H1 (cell line): ENCODE measurements around the gene LRRC3B. TPM values are rescaled to one million over a fixed set of nuclear protein-coding genes. Genes with fewer than 3 reads are reported as not detected.

Source experiments
- CTCF ChIA-PET: fragments of 300-600 bp; sonication (Branson Sonifier 250); formaldehyde crosslinking; loops from one replicate; lab custom pipeline; 2021; ENCODE audit not compliant: partially characterized antibody; lab: Charles Lee
- POLR2A ChIA-PET: fragments of 300-600 bp; sonication (Branson Sonifier 250); formaldehyde crosslinking; loops from one replicate; lab custom pipeline; 2021; ENCODE audit warnings: inconsistent platforms; ENCODE audit not compliant: partially characterized antibody; lab: Charles Lee
- DNase-seq, 2 experiments: peaks; one replicate each; pipeline versions ENCODE4 v3.0.0 to v3.0.0-alpha.2; 2010 to 2022; ENCODE audit warnings: low spot score in 2 of 2, low read depth in 1 of 2, mixed read lengths in 1 of 2
- FAIRE-seq: peaks from 2 replicates; lab custom pipeline; 2011; peaks lifted over from hg19 to GRCh38; lab: Jason Lieb, UNC
- H2AFZ ChIP-seq: 2 replicates; pipeline ENCODE4 v1.8.1; 2012; ENCODE audit warnings: low read length, inconsistent platforms
- H2AK5ac ChIP-seq: 2 replicates; pipeline ENCODE4 v1.6.1; 2013; ENCODE audit warnings: low read depth, low read length
- H2BK120ac ChIP-seq: replicated peaks from 2 replicates; pipeline ENCODE3; 2013; ENCODE audit warnings: low read depth, low read length, inconsistent platforms
- H2BK12ac ChIP-seq: 2 replicates; pipeline ENCODE4 v1.6.1; 2013; ENCODE audit warnings: low read depth, low read length
- H2BK15ac ChIP-seq: 2 replicates; pipeline ENCODE4 v1.6.1; 2013; ENCODE audit warnings: low read length
- H2BK20ac ChIP-seq: 2 replicates; pipeline ENCODE4 v1.6.1; 2013; ENCODE audit warnings: low read length
- H2BK5ac ChIP-seq: 2 replicates; pipeline ENCODE4 v1.6.1; 2013; ENCODE audit warnings: low read depth, low read length
- H3K14ac ChIP-seq: 2 replicates; pipeline ENCODE4 v1.6.1; 2013; ENCODE audit warnings: inconsistent platforms; ENCODE audit not compliant: insufficient read length
- H3K18ac ChIP-seq: 2 replicates; pipeline ENCODE4 v1.6.1; 2013; ENCODE audit warnings: low read length; ENCODE audit errors: extremely low read depth
- H3K23ac ChIP-seq: 2 replicates; pipeline ENCODE4 v1.6.1; 2013; ENCODE audit warnings: inconsistent platforms; ENCODE audit not compliant: insufficient read length
- H3K23me2 ChIP-seq: 2 replicates; pipeline ENCODE4 v1.6.1; 2013; ENCODE audit warnings: low read depth, low read length
- H3K27ac ChIP-seq: 2 replicates; pipeline ENCODE4 v1.6.1; 2011; ENCODE audit warnings: low read depth, low read length, inconsistent platforms
- H3K27me3 ChIP-seq, 4 experiments: replicated peaks in 1 of 4; 1 replicate in 1 of 4; 2 replicates in 3 of 4; pipeline versions ENCODE4 v1.6.1 to v1.8.1; 2011 to 2013; ENCODE audit warnings: low read length in 3 of 4, mild to moderate bottlenecking in 3 of 4, inconsistent platforms in 2 of 4, mixed read lengths in 2 of 4, moderate library complexity in 1 of 4; ENCODE audit not compliant: control insufficient read depth in 3 of 4, insufficient read depth in 3 of 4; ENCODE audit errors: extremely low read depth in 1 of 4
- H3K36me3 ChIP-seq, 4 experiments: 2 replicates each; pipeline versions ENCODE4 v1.6.1 to v1.8.1; 2011 to 2013; ENCODE audit warnings: mild to moderate bottlenecking in 4 of 4, low read length in 3 of 4, moderate library complexity in 2 of 4, control low read depth in 1 of 4, inconsistent platforms in 1 of 4; ENCODE audit not compliant: insufficient read depth in 4 of 4, control insufficient read depth in 2 of 4
- H3K4ac ChIP-seq: replicated peaks from 2 replicates; pipeline ENCODE3; 2013; ENCODE audit warnings: low read length, low read depth, mixed read lengths, inconsistent platforms; ENCODE audit not compliant: insufficient read length
- H3K4me1 ChIP-seq, 4 experiments: replicated peaks in 1 of 4; 1 replicate in 1 of 4; 2 replicates in 3 of 4; pipeline versions ENCODE4 v1.6.1 to v1.8.1; 2011 to 2013; ENCODE audit warnings: low read length in 3 of 4, inconsistent platforms in 2 of 4, mixed read lengths in 1 of 4; ENCODE audit not compliant: insufficient read depth in 4 of 4, control insufficient read depth in 3 of 4
- H3K4me2 ChIP-seq, 2 experiments: 2 replicates each; pipeline versions ENCODE4 v1.6.1 to v1.8.1; 2011 to 2013; ENCODE audit warnings: low read depth in 2 of 2, low read length in 2 of 2, control low read depth in 1 of 2, inconsistent platforms in 1 of 2, mild to moderate bottlenecking in 1 of 2; ENCODE audit not compliant: insufficient read depth in 1 of 2
- H3K4me3 ChIP-seq, 4 experiments: fragments of 200-600, 300-600 bp in 1 of 4; sonication (generic), shearing (Covaris generic), sonication (Bioruptor Twin) in 1 of 4; 2 replicates each; pipeline versions ENCODE4 v1.5.1 to v1.8.1; 2011 to 2016; ENCODE audit warnings: low read length in 4 of 4, low read depth in 3 of 4, control low read depth in 2 of 4, inconsistent platforms in 2 of 4, mild to moderate bottlenecking in 2 of 4, mixed read lengths in 1 of 4, moderate library complexity in 1 of 4; ENCODE audit not compliant: insufficient read depth in 2 of 4; ENCODE audit errors: extremely low read depth in 1 of 4
- H3K56ac ChIP-seq: replicated peaks from 2 replicates; pipeline ENCODE3; 2013; ENCODE audit warnings: low read depth, mild to moderate bottlenecking, mixed read lengths, low read length, inconsistent platforms; ENCODE audit not compliant: insufficient read length
- H3K79me1 ChIP-seq: 2 replicates; pipeline ENCODE4 v1.6.1; 2013; ENCODE audit warnings: low read depth, low read length, control low read depth
- H3K79me2 ChIP-seq, 2 experiments: 2 replicates each; pipeline versions ENCODE4 v1.6.1 to v1.8.1; 2012 to 2013; ENCODE audit warnings: low read length in 2 of 2, mild to moderate bottlenecking in 2 of 2, inconsistent platforms in 1 of 2; ENCODE audit not compliant: insufficient read depth in 2 of 2, control insufficient read depth in 1 of 2
- H3K9ac ChIP-seq, 4 experiments: replicated peaks in 1 of 4; 1 replicate in 1 of 4; 2 replicates in 3 of 4; pipeline versions ENCODE4 v1.6.1 to v1.8.1; 2011 to 2013; ENCODE audit warnings: low read depth in 3 of 4, low read length in 3 of 4, control low read depth in 2 of 4, mild to moderate bottlenecking in 2 of 4, moderate library complexity in 2 of 4, inconsistent platforms in 1 of 4; ENCODE audit errors: extremely low read depth in 1 of 4
- H3K9me3 ChIP-seq, 2 experiments: 2 replicates each; pipeline versions ENCODE4 v1.6.1 to v1.8.1; 2012 to 2013; ENCODE audit warnings: mild to moderate bottlenecking in 2 of 2, moderate library complexity in 2 of 2, control low read depth in 1 of 2, inconsistent platforms in 1 of 2, low read depth in 1 of 2, low read length in 1 of 2, mixed read lengths in 1 of 2; ENCODE audit not compliant: insufficient read depth in 2 of 2
- H4K20me1 ChIP-seq, 2 experiments: replicated peaks in 1 of 2; 2 replicates each; pipeline versions ENCODE3 to v1.8.1; 2011 to 2013; ENCODE audit warnings: inconsistent platforms in 2 of 2, low read length in 2 of 2, mild to moderate bottlenecking in 1 of 2; ENCODE audit not compliant: insufficient read depth in 2 of 2, control insufficient read depth in 1 of 2
- H4K5ac ChIP-seq: 2 replicates; pipeline ENCODE4 v1.6.1; 2013; ENCODE audit warnings: low read length, low read depth, mixed read lengths, inconsistent platforms; ENCODE audit not compliant: insufficient read length
- H4K8ac ChIP-seq: 2 replicates; pipeline ENCODE4 v1.8.0; 2013; ENCODE audit warnings: mild to moderate bottlenecking, moderate library complexity, low read length, inconsistent platforms; ENCODE audit not compliant: insufficient read depth; ENCODE audit errors: extremely low read depth
- H4K91ac ChIP-seq: replicated peaks from 2 replicates; pipeline ENCODE3; 2013; ENCODE audit warnings: low read length, mixed read lengths, inconsistent platforms; ENCODE audit not compliant: insufficient read length
- BACH1 ChIP-seq: IDR thresholded peaks from 2 replicates; pipeline ENCODE4 v1.6.1; 2012; ENCODE audit warnings: low read length, improper control_type of control experiment
- CBX8 ChIP-seq: fragments of 300-800, 300-1000 bp; sonication (generic); IDR thresholded peaks from 2 replicates; pipeline ENCODE4 v1.7.1; 2016; ENCODE audit warnings: low read depth, low read length, borderline replicate concordance
- CTBP2 ChIP-seq: IDR thresholded peaks from 2 replicates; pipeline ENCODE4 v1.7.0; 2011; ENCODE audit warnings: borderline replicate concordance, mild to moderate bottlenecking, moderate library complexity, mixed read lengths, low read length; ENCODE audit not compliant: insufficient read depth, insufficient read length
- GTF2F1 ChIP-seq: IDR thresholded peaks from 2 replicates; pipeline ENCODE4 v1.6.1; 2012; ENCODE audit warnings: low read depth, low read length, improper control_type of control experiment, borderline replicate concordance
- MAFK ChIP-seq: IDR thresholded peaks from 2 replicates; pipeline ENCODE4 v1.6.1; 2012; ENCODE audit warnings: low read depth, mild to moderate bottlenecking, improper control_type of control experiment, low read length
- RAD21 ChIP-seq, 2 experiments: IDR thresholded peaks in 1 of 2; conservative IDR thresholded peaks in 1 of 2; 2 replicates each; pipeline ENCODE4 v1.6.1; 2011; ENCODE audit warnings: low read depth in 2 of 2, low read length in 2 of 2, improper control_type of control experiment in 1 of 2, inconsistent platforms in 1 of 2, mild to moderate bottlenecking in 1 of 2, moderate library complexity in 1 of 2
- RBBP5 ChIP-seq: IDR thresholded peaks from 2 replicates; pipeline ENCODE4 v1.7.1; 2012; ENCODE audit warnings: low read depth, mild to moderate bottlenecking, inconsistent platforms, low read length, moderate library complexity, borderline replicate concordance
- SIRT6 ChIP-seq: IDR thresholded peaks from one replicate; pipeline ENCODE4 v1.7.1; 2012; ENCODE audit warnings: low read length, inconsistent platforms
- SUZ12 ChIP-seq: fragments of 200-600 bp; sonication (generic); IDR thresholded peaks from 2 replicates; pipeline ENCODE4 v1.6.1; 2012; ENCODE audit warnings: mild to moderate bottlenecking, inconsistent platforms, low read length, moderate library complexity, mixed read lengths
- USF2 ChIP-seq: IDR thresholded peaks from 2 replicates; pipeline ENCODE4 v1.6.1; 2011; ENCODE audit warnings: low read length, improper control_type of control experiment
- WGBS, 2 experiments: shearing (Covaris generic) in 1 of 2; methylation state at CpG; one replicate each; pipeline versions ENCODE4 v1.1.6 to v1.1.7; 2013 to 2015; ENCODE audit warnings: low lambda C conversion rate in 2 of 2, mixed read lengths in 2 of 2, inconsistent platforms in 1 of 2, low coverage in 1 of 2, missing lambda C conversion rate in 1 of 2; ENCODE audit not compliant: insufficient replicate concordance in 2 of 2, insufficient coverage in 1 of 2, insufficient read length in 1 of 2; ENCODE audit errors: extremely low coverage in 1 of 2, missing lambda C conversion rate in 1 of 2; 5-methylcytosine and 5-hydroxymethylcytosine counted together
- polyA plus RNA-seq, 7 experiments: library from polyadenylated mRNA; depleted of rRNA in 3 of 7; stranded (reverse) in 5 of 7; unstranded in 2 of 7; fragments of >200 nt in 5 of 7; fragments of 200-250 nt in 2 of 7; gene quantifications; 1 replicate in 5 of 7; 2 replicates in 1 of 7; 4 replicates in 1 of 7; pipeline versions ENCODE4 v1.2.1 to v1.2.3, GENCODE V29; 2011 to 2013; ENCODE audit warnings: missing spikeins in 2 of 7, mixed read lengths in 2 of 7
- total RNA-seq: library from RNA; stranded (reverse); fragmentation: NEBNext Ultra II Directional; extraction: Animal tissue kit (Norgen Biotek cat#: 25700); gene quantifications from 2 replicates; pipeline ENCODE4 v1.2.1, GENCODE V29; 2021

LRRC3B gene
- total and polyA plus RNA-seq, 2 of the 8 experiments (the other 6 are each of a cell fraction or from before 2014, with no cell fraction given): 1.6 to 3.1 TPM

- no peak overlapping the region for H3K56ac ChIP-seq
- no peak overlapping the region for H3K4me3 ChIP-seq
- no peaks in the 10 kb centered on the region for H3K27me3 ChIP-seq
- ChIA-PET POLR2A (no interaction called here), CTCF (interaction anchor here (0.8 to 2.7 kb wide), 4 partner anchors 28 to 1066 kb away, joined by 3 to 12 read pairs (median 3); no protein-coding TSS in a partner anchor)
- FAIRE-seq: no peak
- H3K4me1 ChIP-seq: peaks cover 0 to 6% (median 0%) of the 10 kb centered on the region in 4 experiments; a peak in 2 of 7 replicates
- no peaks in the 10 kb centered on the region for H4K20me1 ChIP-seq
- no peak overlapping the region for H3K4me2 ChIP-seq
- no peak for DNase-seq
- no peak overlapping the region for H2BK20ac ChIP-seq
- no peak overlapping the region for H2BK120ac ChIP-seq
- no peaks in the 10 kb centered on the region for H3K79me1 ChIP-seq
- H2AK5ac ChIP-seq: no peak overlapping the region
- H4K8ac ChIP-seq: no peak overlapping the region
- H3K27ac ChIP-seq: no peak overlapping the region
- no peaks in the 10 kb centered on the region; a peak in 1 of 4 replicates for H3K9me3 ChIP-seq
- H4K91ac ChIP-seq: peak overlapping the region; percentile 17
- H3K18ac ChIP-seq: no peak overlapping the region
- no peak overlapping the region for H3K23ac ChIP-seq
- no peaks in the 10 kb centered on the region for H3K36me3 ChIP-seq
- no peaks in the 10 kb centered on the region for H3K23me2 ChIP-seq
- H3K9ac ChIP-seq: no peak overlapping the region
- no peak overlapping the region for H4K5ac ChIP-seq
- 93% methylated on average over 3 of the region's 3 CpGs; no CpG with 5 or more reads in 1 of the 2 experiments for WGBS, 2 experiments
- no peak overlapping the region for H2BK12ac ChIP-seq
- no peak overlapping the region for H3K4ac ChIP-seq
- no peaks in the 10 kb centered on the region for H3K79me2 ChIP-seq
- H3K14ac ChIP-seq: no peak overlapping the region
- no peak overlapping the region for H2BK15ac ChIP-seq
- no peak overlapping the region for H2BK5ac ChIP-seq
- no peak overlapping the region for H2AFZ ChIP-seq
- TF ChIP-seq USF2: no peak
- no peak for TF ChIP-seq SUZ12
- TF ChIP-seq SIRT6: no peak
- TF ChIP-seq CBX8: no peak
- no peak for TF ChIP-seq BACH1
- TF ChIP-seq RBBP5: no peak
- TF ChIP-seq RAD21 (IDR thresholded peaks at IDR 0.05 in 1 of 2, conservative IDR thresholded peaks at IDR 0.05 in 1 of 2; ENCODE audit: low read depth in 2 of 2, low read length in 2 of 2): no peak
- TF ChIP-seq CTBP2: no peak
- no peak for TF ChIP-seq GTF2F1
- TF ChIP-seq MAFK: no peak
Measured at GRCh38 chr3:26714485-26714884, 91.9 kb downstream of the LRRC3B start.
